Endothelial cell of umbilical vein (primary cell): ENCODE results near the gene PSMD5. TPM values are rescaled to one million over a fixed set of nuclear protein-coding genes. Genes with fewer than 3 reads are reported as not detected.
A peak's percentile ranks its signal among the peaks of the same experiment; 100 is the strongest.

ENCODE experiments used
- BruUV-seq: library from RNA; stranded (reverse); fragments of 400-500 nt; replicated peaks from 2 replicates; lab custom pipeline; 2021; lab: Mats Ljungman, UMichigan
- CTCF ChIA-PET: fragments of 300-600, 350-600 bp; sonication (Branson Sonifier 250); formaldehyde crosslinking; loops from one replicate; lab custom pipeline; 2021; ENCODE audit warnings: antibody characterized with exemption, inconsistent platforms; lab: Charles Lee
- POLR2A ChIA-PET: fragments of 300-600, 350-600 bp; sonication (Branson Sonifier 250); formaldehyde crosslinking; loops from one replicate; lab custom pipeline; 2021; ENCODE audit warnings: antibody characterized with exemption, inconsistent platforms; lab: Charles Lee
- DNase-seq: peaks from one replicate; pipeline ENCODE4 v3.0.0-alpha.2; 2011; ENCODE audit warnings: low read depth, low spot score
- FAIRE-seq: peaks from 2 replicates; lab custom pipeline; 2011; peaks lifted over from hg19 to GRCh38; lab: Jason Lieb, UNC
- H2AFZ ChIP-seq: 2 replicates; pipeline ENCODE4 v1.6.0; 2012; ENCODE audit warnings: low read depth, low read length, control low read depth, inconsistent platforms
- H3K27ac ChIP-seq: 2 replicates; pipeline ENCODE4 v1.5.1; 2011; ENCODE audit warnings: low read depth, mild to moderate bottlenecking, control low read depth, low read length, moderate library complexity; ENCODE audit not compliant: insufficient read depth
- H3K27me3 ChIP-seq, 2 experiments: 2 replicates each; pipeline versions ENCODE4 v1.6.0 to v1.6.1; 2011; ENCODE audit warnings: low read length in 2 of 2, mixed read lengths in 1 of 2; ENCODE audit not compliant: control insufficient read depth in 2 of 2, insufficient read depth in 2 of 2
- H3K36me3 ChIP-seq, 2 experiments: 2 replicates in 1 of 2; 3 replicates in 1 of 2; pipeline ENCODE4 v1.5.1; 2011; ENCODE audit warnings: low read length in 2 of 2, mild to moderate bottlenecking in 1 of 2, moderate library complexity in 1 of 2; ENCODE audit not compliant: control insufficient read depth in 2 of 2, insufficient read depth in 2 of 2; ENCODE audit errors: extremely low read depth in 1 of 2
- H3K4me1 ChIP-seq: 3 replicates; pipeline ENCODE4 v1.5.1; 2011; ENCODE audit warnings: mild to moderate bottlenecking, low read length; ENCODE audit not compliant: control insufficient read depth, insufficient read depth; ENCODE audit errors: extremely low read depth
- H3K4me2 ChIP-seq: 2 replicates; pipeline ENCODE4 v1.6.1; 2011; ENCODE audit warnings: low read length, control low read depth, mixed read lengths; ENCODE audit not compliant: insufficient read depth
- H3K4me3 ChIP-seq, 3 experiments: fragments of 200-600 bp in 1 of 3; sonication (generic), shearing (Covaris generic) in 1 of 3; replicated peaks in 1 of 3; 2 replicates each; pipeline ENCODE4 v1.5.1; 2011 to 2016; ENCODE audit warnings: control low read depth in 3 of 3, low read length in 3 of 3, mild to moderate bottlenecking in 2 of 3, inconsistent platforms in 1 of 3, low read depth in 1 of 3, moderate library complexity in 1 of 3; ENCODE audit not compliant: insufficient read depth in 1 of 3
- H3K79me2 ChIP-seq: 2 replicates; pipeline ENCODE4 v1.6.0; 2012; ENCODE audit warnings: low read length, inconsistent platforms; ENCODE audit not compliant: control insufficient read depth, insufficient read depth
- H3K9ac ChIP-seq: replicated peaks from 2 replicates; pipeline ENCODE3; 2011; ENCODE audit warnings: low read length, control low read depth; ENCODE audit not compliant: insufficient read depth; ENCODE audit errors: extremely low read depth
- H3K9me1 ChIP-seq: replicated peaks from 3 replicates; pipeline ENCODE4 v1.6.0; 2011; ENCODE audit warnings: mild to moderate bottlenecking, low read length; ENCODE audit not compliant: control insufficient read depth, insufficient read depth; ENCODE audit errors: extremely low read depth
- H3K9me3 ChIP-seq: replicated peaks from 2 replicates; pipeline ENCODE4 v1.5.1; 2012; ENCODE audit warnings: low read length, inconsistent platforms; ENCODE audit not compliant: control insufficient read depth, insufficient read depth
- H4K20me1 ChIP-seq: replicated peaks from 2 replicates; pipeline ENCODE3; 2011; ENCODE audit warnings: mild to moderate bottlenecking, low read length; ENCODE audit not compliant: control insufficient read depth, insufficient read depth; ENCODE audit errors: extremely low read depth
- CTCF ChIP-seq, 2 donors: IDR thresholded peaks; 1 replicate in 1 of 2; 2 replicates in 1 of 2; pipeline ENCODE4 v1.5.1; 2011; ENCODE audit warnings: low read length in 2 of 2, mild to moderate bottlenecking in 2 of 2, moderate library complexity in 2 of 2, control low read depth in 1 of 2, inconsistent platforms in 1 of 2, low read depth in 1 of 2; ENCODE audit not compliant: insufficient read depth in 1 of 2; ENCODE audit errors: extremely low read depth in 1 of 2
- EZH2 ChIP-seq: IDR thresholded peaks from 2 replicates; pipeline ENCODE4 v1.6.1; 2012; ENCODE audit warnings: borderline replicate concordance, low read depth, mild to moderate bottlenecking, moderate library complexity, low read length, inconsistent platforms; ENCODE audit not compliant: severe bottlenecking
- FOS ChIP-seq: IDR thresholded peaks from 2 replicates; pipeline ENCODE4 v1.6.1; 2011; ENCODE audit warnings: mild to moderate bottlenecking, low read length, moderate library complexity, borderline replicate concordance; ENCODE audit not compliant: insufficient read depth
- GATA2 ChIP-seq: IDR thresholded peaks from 2 replicates; pipeline ENCODE4 v1.7.0; 2011; ENCODE audit warnings: low read depth, mild to moderate bottlenecking, moderate library complexity, mixed read lengths, low read length; ENCODE audit not compliant: insufficient read length, insufficient read depth
- JUN ChIP-seq: IDR thresholded peaks from 2 replicates; pipeline ENCODE4 v1.6.1; 2011; ENCODE audit warnings: borderline replicate concordance, low read depth; ENCODE audit not compliant: insufficient read length, insufficient read depth
- MAX ChIP-seq: IDR thresholded peaks from 2 replicates; pipeline ENCODE4 v1.6.1; 2011; ENCODE audit not compliant: insufficient read depth, insufficient read length
- MYC ChIP-seq: IDR thresholded peaks from one replicate; pipeline ENCODE4 v1.6.1; 2011; ENCODE audit warnings: mild to moderate bottlenecking, low read depth, low read length
- POLR2A ChIP-seq: IDR thresholded peaks from 2 replicates; pipeline ENCODE4 v1.6.1; 2012; ENCODE audit warnings: low read depth, mild to moderate bottlenecking, control low read depth, low read length
- POLR2AphosphoS5 ChIP-seq: IDR thresholded peaks from 2 replicates; pipeline ENCODE4 v1.6.1; 2012; ENCODE audit warnings: low read depth, mild to moderate bottlenecking, control low read depth, low read length, moderate library complexity; ENCODE audit not compliant: insufficient read depth
- dilution Hi-C: fragments of 300-500 bp; cut with MboI; formaldehyde crosslinking; loops from one replicate; pipeline ENCODE4 v1.15.0; 2019; ENCODE audit warnings: low sequenced_read_pairs; ENCODE audit not compliant: extremely low pct_ligation_motif_present
- intact Hi-C: fragments of 100-400 bp; cut with micrococcal nuclease; formaldehyde crosslinking; loops from one replicate; pipeline ENCODE4 v1.10.0; 2022
- polyA plus RNA-seq, 4 experiments: library from polyadenylated mRNA; depleted of rRNA in 3 of 4; stranded (reverse) in 3 of 4; unstranded in 1 of 4; fragments of >200 nt; gene quantifications; 2 replicates each; pipeline versions ENCODE4 v1.2.1 to v1.2.3, GENCODE V29; 2011 to 2012; ENCODE audit warnings: missing spikeins in 1 of 4
- total RNA-seq: library from RNA; stranded (reverse); gene quantifications from 2 replicates; pipeline ENCODE4 v1.2.3, GENCODE V29; 2021

Gene PSMD5
- total and polyA plus RNA-seq, 2 donors (not counting 3 experiments of a cell fraction or from before 2014, with no cell fraction given) = 20.4 to 70.2 TPM

GRCh38 chr9:120853198-120853597, 10.5 kb upstream of the PSMD5 start:
- POLR2A ChIA-PET = no interaction called here
- intact Hi-C loops = no loop called here
- no peak for TF ChIP-seq POLR2AphosphoS5

GRCh38 chr9:120852240-120853010, 9.7 kb upstream of the PSMD5 start:
- DNase-seq (no peak), FAIRE-seq (peak; percentile 4)
- H3K4me1 ChIP-seq = peaks cover 10% of the 10 kb centered on the region
- H3K36me3 ChIP-seq = peaks cover 0 to 4% of the 10 kb centered on the region in 2 experiments
- no peak overlapping the region for H3K27ac ChIP-seq
- ChIA-PET POLR2A (no interaction called here), CTCF (interaction anchor here (0.9 kb wide), 1 partner anchor 21 kb away, joined by 3 read pairs; no protein-coding TSS in a partner anchor)
- dilution Hi-C loops (no loop called here), intact Hi-C loops (no loop called here)
- BruUV-seq = no TSS peak
- H3K79me2 ChIP-seq = no peaks in the 10 kb centered on the region
- no peak overlapping the region for H3K9ac ChIP-seq
- no peaks in the 10 kb centered on the region for H3K9me1 ChIP-seq
- H3K4me2 ChIP-seq = no peak overlapping the region
- no peak for TF ChIP-seq FOS
- TF ChIP-seq MAX = no peak
- TF ChIP-seq JUN = no peak
- no peak for TF ChIP-seq CTCF (IDR thresholded peaks at IDR 0.05; ENCODE audit: extremely low read depth in 1 of 2, insufficient read depth in 1 of 2, low read depth in 1 of 2, low read length in 2 of 2)
- no peak for TF ChIP-seq POLR2AphosphoS5
- no peak for TF ChIP-seq POLR2A
- TF ChIP-seq EZH2 = no peak
- TF ChIP-seq GATA2 = no peak
- no peak for TF ChIP-seq MYC
- no peak overlapping the region for H3K4me3 ChIP-seq
- no peaks in the 10 kb centered on the region for H3K27me3 ChIP-seq
- H3K9me3 ChIP-seq = no peaks in the 10 kb centered on the region
- H4K20me1 ChIP-seq = no peaks in the 10 kb centered on the region
- H2AFZ ChIP-seq = no peak overlapping the region

More at GRCh38 chr9:120853198-120853597, 10.5 kb upstream of the PSMD5 start:
- FAIRE-seq (peak; percentile 58), DNase-seq (no peak)
- CTCF ChIA-PET = interaction anchor here (0.9 kb wide), 1 partner anchor 20 kb away, joined by 3 read pairs; no protein-coding TSS in a partner anchor
- dilution Hi-C loops = no loop called here
- Histone ChIP-seq H2AFZ (no peak overlapping the region), H3K36me3 (peaks cover 3 to 6% of the 10 kb centered on the region in 2 experiments), H4K20me1 (no peaks in the 10 kb centered on the region), H3K9ac (no peak overlapping the region), H3K4me3 (no peak overlapping the region), H3K27ac (no peak overlapping the region), H3K4me2 (no peak overlapping the region), H3K9me3 (no peaks in the 10 kb centered on the region), H3K4me1 (peaks cover 2% of the 10 kb centered on the region), H3K9me1 (no peaks in the 10 kb centered on the region), H3K27me3 (no peaks in the 10 kb centered on the region), H3K79me2 (no peaks in the 10 kb centered on the region)
- no TSS peak for BruUV-seq
